Measurements from ENCODE around the gene GDE1. TPM values are rescaled to one million over a fixed set of nuclear protein-coding genes. Genes with fewer than 3 reads are reported as not detected.
A peak's percentile ranks its signal among the peaks of the same experiment; 100 is the strongest.

The GDE1 gene
- total and polyA plus RNA-seq, 9 of the 15 experiments (the other 6 are each of a cell fraction or from before 2014, with no cell fraction given) = 18.8 to 40.5 (median 22.3) TPM

DNA sequence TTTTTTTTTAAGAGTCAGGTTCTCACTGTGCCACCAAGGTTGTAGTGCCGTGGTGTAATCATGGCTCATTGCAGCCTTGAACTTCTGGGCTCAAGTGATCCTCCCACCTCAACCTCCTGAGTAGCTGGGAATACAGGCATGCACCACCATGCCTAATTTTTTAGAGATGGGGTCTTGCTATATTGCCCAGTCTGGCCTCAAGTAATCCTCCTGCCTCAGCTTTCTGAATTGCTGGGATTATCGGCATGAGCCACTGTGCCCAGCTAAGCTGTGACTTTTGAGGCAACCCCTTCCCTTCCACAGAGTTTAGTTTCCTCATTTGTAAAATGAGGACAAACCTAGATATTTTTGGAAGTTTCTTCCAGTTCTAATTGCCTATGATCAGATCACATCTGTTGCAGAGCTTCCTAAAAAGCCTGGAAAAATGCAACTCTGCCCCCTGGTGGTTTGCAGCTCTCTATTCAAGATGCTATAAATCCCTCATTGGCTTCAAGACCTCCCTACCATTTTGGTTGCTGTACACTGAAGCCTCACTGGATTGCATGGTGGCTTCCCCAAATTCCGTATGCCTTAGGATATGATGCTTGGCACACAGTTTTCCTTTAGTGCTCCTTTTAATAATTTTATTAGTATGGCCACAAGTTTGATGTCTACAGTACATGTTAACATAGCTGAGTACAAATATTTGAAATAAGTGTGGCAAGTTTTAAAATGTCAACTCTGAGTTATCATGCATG, 19.3 kb downstream of the GDE1 start (continued):
- TF ChIP-seq, protein P1, sequence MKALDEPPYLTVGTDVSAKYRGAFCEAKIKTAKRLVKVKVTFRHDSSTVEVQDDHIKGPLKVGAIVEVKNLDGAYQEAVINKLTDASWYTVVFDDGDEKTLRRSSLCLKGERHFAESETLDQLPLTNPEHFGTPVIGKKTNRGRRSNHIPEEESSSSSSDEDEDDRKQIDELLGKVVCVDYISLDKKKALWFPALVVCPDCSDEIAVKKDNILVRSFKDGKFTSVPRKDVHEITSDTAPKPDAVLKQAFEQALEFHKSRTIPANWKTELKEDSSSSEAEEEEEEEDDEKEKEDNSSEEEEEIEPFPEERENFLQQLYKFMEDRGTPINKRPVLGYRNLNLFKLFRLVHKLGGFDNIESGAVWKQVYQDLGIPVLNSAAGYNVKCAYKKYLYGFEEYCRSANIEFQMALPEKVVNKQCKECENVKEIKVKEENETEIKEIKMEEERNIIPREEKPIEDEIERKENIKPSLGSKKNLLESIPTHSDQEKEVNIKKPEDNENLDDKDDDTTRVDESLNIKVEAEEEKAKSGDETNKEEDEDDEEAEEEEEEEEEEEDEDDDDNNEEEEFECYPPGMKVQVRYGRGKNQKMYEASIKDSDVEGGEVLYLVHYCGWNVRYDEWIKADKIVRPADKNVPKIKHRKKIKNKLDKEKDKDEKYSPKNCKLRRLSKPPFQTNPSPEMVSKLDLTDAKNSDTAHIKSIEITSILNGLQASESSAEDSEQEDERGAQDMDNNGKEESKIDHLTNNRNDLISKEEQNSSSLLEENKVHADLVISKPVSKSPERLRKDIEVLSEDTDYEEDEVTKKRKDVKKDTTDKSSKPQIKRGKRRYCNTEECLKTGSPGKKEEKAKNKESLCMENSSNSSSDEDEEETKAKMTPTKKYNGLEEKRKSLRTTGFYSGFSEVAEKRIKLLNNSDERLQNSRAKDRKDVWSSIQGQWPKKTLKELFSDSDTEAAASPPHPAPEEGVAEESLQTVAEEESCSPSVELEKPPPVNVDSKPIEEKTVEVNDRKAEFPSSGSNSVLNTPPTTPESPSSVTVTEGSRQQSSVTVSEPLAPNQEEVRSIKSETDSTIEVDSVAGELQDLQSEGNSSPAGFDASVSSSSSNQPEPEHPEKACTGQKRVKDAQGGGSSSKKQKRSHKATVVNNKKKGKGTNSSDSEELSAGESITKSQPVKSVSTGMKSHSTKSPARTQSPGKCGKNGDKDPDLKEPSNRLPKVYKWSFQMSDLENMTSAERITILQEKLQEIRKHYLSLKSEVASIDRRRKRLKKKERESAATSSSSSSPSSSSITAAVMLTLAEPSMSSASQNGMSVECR (CRISPR knock-in tag; IDR thresholded peaks at IDR 0.05) = no peak
- no peak for TF ChIP-seq FOS (IDR thresholded peaks at IDR 0.05; ENCODE audit: extremely low read depth, insufficient read length)
- TF ChIP-seq ZNF76 (CRISPR knock-in tag; IDR thresholded peaks at IDR 0.05; ENCODE audit: borderline replicate concordance) = no peak
- no peak for TF ChIP-seq HNRNPK (IDR thresholded peaks at IDR 0.05; ENCODE audit: low read depth, low read length, poor library complexity, severe bottlenecking)
- TF ChIP-seq FIP1L1 (IDR thresholded peaks at IDR 0.05; ENCODE audit: low read depth, low read length, poor library complexity, severe bottlenecking) = no peak
- no peak for TF ChIP-seq HIVEP1 (CRISPR knock-in tag; IDR thresholded peaks at IDR 0.05)
- no peak for TF ChIP-seq MCM2 (IDR thresholded peaks at IDR 0.05; ENCODE audit: low read depth)
- no peak for TF ChIP-seq RBM22 (IDR thresholded peaks at IDR 0.05; ENCODE audit: low read depth, low read length, poor library complexity, severe bottlenecking)
- TF ChIP-seq, protein P2, sequence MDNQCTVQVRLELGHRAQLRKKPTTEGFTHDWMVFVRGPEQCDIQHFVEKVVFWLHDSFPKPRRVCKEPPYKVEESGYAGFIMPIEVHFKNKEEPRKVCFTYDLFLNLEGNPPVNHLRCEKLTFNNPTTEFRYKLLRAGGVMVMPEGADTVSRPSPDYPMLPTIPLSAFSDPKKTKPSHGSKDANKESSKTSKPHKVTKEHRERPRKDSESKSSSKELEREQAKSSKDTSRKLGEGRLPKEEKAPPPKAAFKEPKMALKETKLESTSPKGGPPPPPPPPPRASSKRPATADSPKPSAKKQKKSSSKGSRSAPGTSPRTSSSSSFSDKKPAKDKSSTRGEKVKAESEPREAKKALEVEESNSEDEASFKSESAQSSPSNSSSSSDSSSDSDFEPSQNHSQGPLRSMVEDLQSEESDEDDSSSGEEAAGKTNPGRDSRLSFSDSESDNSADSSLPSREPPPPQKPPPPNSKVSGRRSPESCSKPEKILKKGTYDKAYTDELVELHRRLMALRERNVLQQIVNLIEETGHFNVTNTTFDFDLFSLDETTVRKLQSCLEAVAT (IDR thresholded peaks at IDR 0.05) = no peak
- no peak for TF ChIP-seq ATF1 (CRISPR knock-in tag; IDR thresholded peaks at IDR 0.05)
- no peak for TF ChIP-seq ATF1 (tag; IDR thresholded peaks at IDR 0.05)
- TF ChIP-seq, protein P3, sequence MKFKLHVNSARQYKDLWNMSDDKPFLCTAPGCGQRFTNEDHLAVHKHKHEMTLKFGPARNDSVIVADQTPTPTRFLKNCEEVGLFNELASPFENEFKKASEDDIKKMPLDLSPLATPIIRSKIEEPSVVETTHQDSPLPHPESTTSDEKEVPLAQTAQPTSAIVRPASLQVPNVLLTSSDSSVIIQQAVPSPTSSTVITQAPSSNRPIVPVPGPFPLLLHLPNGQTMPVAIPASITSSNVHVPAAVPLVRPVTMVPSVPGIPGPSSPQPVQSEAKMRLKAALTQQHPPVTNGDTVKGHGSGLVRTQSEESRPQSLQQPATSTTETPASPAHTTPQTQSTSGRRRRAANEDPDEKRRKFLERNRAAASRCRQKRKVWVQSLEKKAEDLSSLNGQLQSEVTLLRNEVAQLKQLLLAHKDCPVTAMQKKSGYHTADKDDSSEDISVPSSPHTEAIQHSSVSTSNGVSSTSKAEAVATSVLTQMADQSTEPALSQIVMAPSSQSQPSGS (CRISPR knock-in tag; IDR thresholded peaks at IDR 0.05) = no peak
- no peak for TF ChIP-seq THRAP3 (IDR thresholded peaks at IDR 0.05; ENCODE audit: borderline replicate concordance)
- TF ChIP-seq SPI1 (IDR thresholded peaks at IDR 0.05; ENCODE audit: borderline replicate concordance, low read depth, low read length) = no peak
- TF ChIP-seq, protein P4, sequence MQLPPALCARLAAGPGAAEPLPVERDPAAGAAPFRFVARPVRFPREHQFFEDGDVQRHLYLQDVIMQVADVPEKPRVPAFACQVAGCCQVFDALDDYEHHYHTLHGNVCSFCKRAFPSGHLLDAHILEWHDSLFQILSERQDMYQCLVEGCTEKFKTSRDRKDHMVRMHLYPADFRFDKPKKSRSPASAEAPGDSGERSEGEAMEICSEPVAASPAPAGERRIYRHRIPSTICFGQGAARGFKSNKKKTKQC (CRISPR knock-in tag; IDR thresholded peaks at IDR 0.05) = no peak
- TF ChIP-seq DDX20 (tag; IDR thresholded peaks at IDR 0.05; ENCODE audit: low read depth) = no peak
- TF ChIP-seq ARID2 (IDR thresholded peaks at IDR 0.05) = peak; percentile 33; the same call in 1 of the 2 replicates
